HepG2 (cell line): ENCODE results near the gene PNKD.

Source experiments
- ELF3 ChIP-seq: IDR thresholded peaks from 2 replicates; pipeline ENCODE4 v1.6.1; 2016; ENCODE audit warnings: missing genetic modification reagents, missing compliant biosample characterization
- KLF6 ChIP-seq: IDR thresholded peaks from 2 replicates; pipeline ENCODE4 v1.8.0; 2016; ENCODE audit warnings: missing biosample characterization, missing genetic modification reagents
- MXD1 ChIP-seq: sonication (generic); formaldehyde crosslinking; IDR thresholded peaks from 2 replicates; pipeline ENCODE4 v1.4.0; 2020; ENCODE audit warnings: mild to moderate bottlenecking, missing genetic modification reagents
- MYC ChIP-seq: sonication (generic); formaldehyde crosslinking; IDR thresholded peaks from 2 replicates; pipeline ENCODE4 v1.9.0; 2021; ENCODE audit warnings: missing genetic modification reagents, borderline replicate concordance
- POLR2A ChIP-seq, 2 experiments: IDR thresholded peaks; 2 replicates each; pipeline ENCODE4 v1.6.1; 2011; ENCODE audit warnings: low read depth in 2 of 2, low read length in 2 of 2, mild to moderate bottlenecking in 1 of 2, moderate library complexity in 1 of 2; ENCODE audit not compliant: insufficient read depth in 1 of 2
- ZBTB33 ChIP-seq: sonication (generic); formaldehyde crosslinking; IDR thresholded peaks from 2 replicates; pipeline ENCODE4 v1.4.0; 2020; ENCODE audit warnings: missing genetic modification reagents

GRCh38 chr2:218312267-218312756 lies 42.0 kb downstream of the PNKD start:
- no peak for TF ChIP-seq MXD1 (CRISPR knock-in tag)
- TF ChIP-seq ZBTB33 (CRISPR knock-in tag) = no peak
- TF ChIP-seq ELF3 = no peak
- no peak for TF ChIP-seq POLR2A (IDR thresholded peaks at IDR 0.05; ENCODE audit: insufficient read depth in 1 of 2, low read depth in 2 of 2, low read length in 2 of 2)
- TF ChIP-seq MYC (CRISPR knock-in tag) = no peak
- no peak for TF ChIP-seq KLF6 (CRISPR knock-in tag)
